Body of pancreas (tissue), 4 donors: ENCODE measurements around the gene VPS9D1. TPM values are rescaled to one million over a fixed set of nuclear protein-coding genes. Genes with fewer than 3 reads are reported as not detected.

Experiments
- ATAC-seq: fragments of 150-250 bp; one replicate; pipeline ENCODE4 v1.9.1; 2016
- DNase-seq, 4 donors: peaks; one replicate each; pipeline ENCODE4 v3.0.0-alpha.2; 2019
- H3K27ac ChIP-seq, 4 donors: fragments of 200-600 bp; sonication (generic); 1 replicate in 3 of 4; 2 replicates in 1 of 4; pipeline versions ENCODE4 v1.5.1 to v1.6.1; 2016 to 2019; ENCODE audit warnings: mild to moderate bottlenecking in 1 of 4, mixed read lengths in 1 of 4, moderate library complexity in 1 of 4
- H3K27me3 ChIP-seq, 2 donors: fragments of 200-600 bp; sonication (generic); one replicate each; pipeline ENCODE4 v1.6.0; 2016; ENCODE audit warnings: mild to moderate bottlenecking in 1 of 2
- H3K36me3 ChIP-seq, 2 donors: fragments of 200-600 bp; sonication (generic); replicated peaks in 1 of 2; 2 replicates each; pipeline ENCODE4 v1.5.1; 2016; ENCODE audit warnings: low read depth in 2 of 2; ENCODE audit not compliant: insufficient read depth in 1 of 2
- H3K4me1 ChIP-seq: fragments of 200-600 bp; sonication (generic); one replicate; pipeline ENCODE4 v1.6.0; 2016
- H3K4me3 ChIP-seq, 2 donors: fragments of 200-600 bp; sonication (generic); 1 replicate in 1 of 2; 2 replicates in 1 of 2; pipeline ENCODE4 v1.5.1; 2016 to 2019
- H3K9me3 ChIP-seq, 3 donors: fragments of 200-600 bp; sonication (generic); 1 replicate in 2 of 3; 2 replicates in 1 of 3; pipeline ENCODE4 v1.5.1; 2016
- POLR2A ChIP-seq, 3 donors: fragments of 450-650 bp; IDR thresholded peaks; one replicate each; pipeline ENCODE4 v1.6.1; 2016; ENCODE audit warnings: antibody characterized with exemption in 3 of 3, mild to moderate bottlenecking in 2 of 3
- WGBS, 2 donors: methylation state at CpG; one replicate each; pipeline ENCODE4 v1.1.5; 2017; 5-methylcytosine and 5-hydroxymethylcytosine counted together
- intact Hi-C: fragments of 100-400 bp; cut with DNase I; formaldehyde crosslinking; loops from one replicate; pipeline ENCODE4 v1.15.1; 2023
- total RNA-seq, 2 donors: library from RNA; depleted of rRNA; stranded (reverse); fragments of >200 nt; gene quantifications; one replicate each; pipeline ENCODE4 v1.1.0, GENCODE V29; 2016
- TF ChIP-seq, protein P1 (sequence below), 7 experiments: fragments of 450-650 bp in 4 of 7; fragments of 200-600 bp in 3 of 7; sonication (generic) in 3 of 7; IDR thresholded peaks; one replicate each; pipeline ENCODE4 v1.5.1; 2016 to 2019; ENCODE audit warnings: antibody characterized with exemption in 7 of 7

VPS9D1 gene
- total RNA-seq, 2 donors from 2014 or later = 3.6 to 24.7 TPM

DNA sequence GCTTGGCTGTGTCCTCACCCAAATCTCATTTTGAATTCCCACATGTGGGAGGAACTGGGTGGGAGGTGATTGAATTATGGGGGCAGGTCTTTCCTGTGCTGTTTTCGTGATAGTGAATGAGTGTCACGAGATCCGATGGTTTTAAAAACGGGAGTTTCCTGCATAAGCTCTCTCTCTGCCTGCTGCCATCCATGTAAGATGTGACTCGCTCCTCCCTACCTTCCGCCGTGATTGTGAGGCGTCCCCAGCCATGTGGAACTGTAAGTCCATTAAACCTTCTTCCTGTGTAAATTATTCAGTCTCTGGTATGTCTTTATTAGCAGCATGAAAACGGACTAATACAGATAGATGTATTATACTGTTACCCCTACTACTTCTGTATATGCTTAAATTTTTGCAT, 59.5 kb downstream of the VPS9D1 start:
- H3K27ac ChIP-seq = no peak overlapping the region

DNA sequence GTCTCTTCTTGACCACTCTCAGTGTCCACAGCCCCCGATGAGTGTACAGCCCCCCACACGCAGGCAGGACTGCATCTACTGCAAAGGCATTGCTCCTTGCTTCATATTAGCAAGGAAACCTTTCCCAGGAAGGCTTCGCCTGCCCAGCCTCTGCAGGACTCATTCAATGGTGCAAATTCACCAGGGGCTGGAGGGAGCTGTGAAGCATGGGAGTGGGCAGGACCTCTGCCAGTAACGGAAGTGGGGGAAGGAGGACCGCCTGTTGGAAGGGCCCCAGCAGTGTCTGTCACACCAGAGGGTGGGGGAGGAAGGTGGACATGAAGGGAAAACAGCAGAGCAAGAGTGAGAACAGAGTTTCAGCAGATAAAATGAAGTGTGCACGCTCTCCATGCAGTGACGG, 60.6 kb downstream of the VPS9D1 start:
- Histone ChIP-seq H3K9me3 (no peaks in the 10 kb centered on the region), H3K27ac (no peak overlapping the region), H3K36me3 (no peaks in the 10 kb centered on the region), H3K4me3 (no peak overlapping the region), H3K4me1 (peaks cover 27% of the 10 kb centered on the region), H3K27me3 (no peaks in the 10 kb centered on the region)
- intact Hi-C loops = no loop called here
- DNase-seq = no peak
- 87 to 94% methylated on average over 7 of the region's 7 CpGs for WGBS, 2 donors
- no peak for ATAC-seq
- no peak for TF ChIP-seq POLR2A (IDR thresholded peaks at IDR 0.05)
- TF ChIP-seq, protein P1, sequence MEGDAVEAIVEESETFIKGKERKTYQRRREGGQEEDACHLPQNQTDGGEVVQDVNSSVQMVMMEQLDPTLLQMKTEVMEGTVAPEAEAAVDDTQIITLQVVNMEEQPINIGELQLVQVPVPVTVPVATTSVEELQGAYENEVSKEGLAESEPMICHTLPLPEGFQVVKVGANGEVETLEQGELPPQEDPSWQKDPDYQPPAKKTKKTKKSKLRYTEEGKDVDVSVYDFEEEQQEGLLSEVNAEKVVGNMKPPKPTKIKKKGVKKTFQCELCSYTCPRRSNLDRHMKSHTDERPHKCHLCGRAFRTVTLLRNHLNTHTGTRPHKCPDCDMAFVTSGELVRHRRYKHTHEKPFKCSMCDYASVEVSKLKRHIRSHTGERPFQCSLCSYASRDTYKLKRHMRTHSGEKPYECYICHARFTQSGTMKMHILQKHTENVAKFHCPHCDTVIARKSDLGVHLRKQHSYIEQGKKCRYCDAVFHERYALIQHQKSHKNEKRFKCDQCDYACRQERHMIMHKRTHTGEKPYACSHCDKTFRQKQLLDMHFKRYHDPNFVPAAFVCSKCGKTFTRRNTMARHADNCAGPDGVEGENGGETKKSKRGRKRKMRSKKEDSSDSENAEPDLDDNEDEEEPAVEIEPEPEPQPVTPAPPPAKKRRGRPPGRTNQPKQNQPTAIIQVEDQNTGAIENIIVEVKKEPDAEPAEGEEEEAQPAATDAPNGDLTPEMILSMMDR (IDR thresholded peaks at IDR 0.05) = no peak

More for the DNA sequence above, 59.5 kb downstream of the VPS9D1 start:
- no peaks in the 10 kb centered on the region for H3K27me3 ChIP-seq
- ATAC-seq (no peak), DNase-seq (no peak)
- H3K4me1 ChIP-seq = peaks cover 20% of the 10 kb centered on the region
- H3K36me3 ChIP-seq = no peaks in the 10 kb centered on the region
- intact Hi-C loops = no loop called here
- TF ChIP-seq, protein P1 (IDR thresholded peaks at IDR 0.05) = no peak
- no peak for TF ChIP-seq POLR2A (IDR thresholded peaks at IDR 0.05)
- WGBS, 2 donors = 89 to 93% methylated on average over 9 of the region's 9 CpGs
- H3K9me3 ChIP-seq = no peaks in the 10 kb centered on the region
- no peak overlapping the region for H3K4me3 ChIP-seq

GRCh38 chr16:89658221-89658879, 62.3 kb downstream of the VPS9D1 start:
- Histone ChIP-seq H3K4me3 (peak overlapping the region; percentile 75 to 99), H3K27ac (peak overlapping the region in 3 of 4 donors; percentile 24 to 87 (median 85)), H3K4me1 (peaks cover 31% of the 10 kb centered on the region), H3K36me3 (no peaks in the 10 kb centered on the region), H3K9me3 (no peaks in the 10 kb centered on the region), H3K27me3 (no peaks in the 10 kb centered on the region)
- DNase-seq = no peak
- TF ChIP-seq POLR2A (IDR thresholded peaks at IDR 0.05) = no peak
- TF ChIP-seq, protein P1 (IDR thresholded peaks at IDR 0.05) = no peak
- intact Hi-C loops = no loop called here
- peak; percentile 5 for ATAC-seq
- 11 to 12% methylated on average over 25 to 27 of the region's 27 CpGs for WGBS, 2 donors

GRCh38 chr16:89657442-89658220, 63.1 kb downstream of the VPS9D1 start, which contains the start of the genes CHMP1A and SPATA33:
Gene CHMP1A, minus strand, starts transcription at chr16:89657708. Its CDS starts 120 bp downstream, at chr16:89657588.
Gene SPATA33, plus strand, starts transcription at chr16:89657836. Its CDS starts 76 bp downstream, at chr16:89657912.
- H3K4me1 ChIP-seq = peaks cover 31% of the 10 kb centered on the region
- peak within 1 kb of the TSS; percentile 75 to 99 for H3K4me3 ChIP-seq
- H3K9me3 ChIP-seq = no peaks in the 10 kb centered on the region
- H3K27me3 ChIP-seq = no peaks in the 10 kb centered on the region
- ATAC-seq (peak; percentile 96), DNase-seq (peak; percentile 90 to 94 (median 92))
- TF ChIP-seq, protein P1 (IDR thresholded peaks at IDR 0.05) = no peak
- TF ChIP-seq POLR2A (IDR thresholded peaks at IDR 0.05) = peak in 2 of 3 donors; percentile 73 to 79
- peak within 1 kb of the TSS; percentile 46 to 87 (median 72) for H3K27ac ChIP-seq
- H3K36me3 ChIP-seq = no peaks in the 10 kb centered on the region
- intact Hi-C loops = no loop called here
- WGBS, 2 donors = 0 to 1% methylated on average over 26 to 99 of the region's 99 CpGs

Other genes with a start within 250 kb of the VPS9D1 start
- 10 to 100 TPM; 52.1 to 97.9 TPM for gene ANKRD11, start 230.3 kb downstream of the VPS9D1 start, total RNA-seq
- 100 to 1,000 TPM; 107 to 152 TPM for gene SPG7, start 212.5 kb downstream of the VPS9D1 start, total RNA-seq
- 1,000 to 10,000 TPM; 3,820 to 5,570 TPM for gene RPL13, start 160.2 kb downstream of the VPS9D1 start, total RNA-seq
- gene CPNE7, start 145.1 kb downstream of the VPS9D1 start, total RNA-seq = 1 to 10 TPM in 1 of 2 donors, not detected in 1; 2.1 TPM
- gene DPEP1, start 107.3 kb downstream of the VPS9D1 start, total RNA-seq = 100 to 1,000 TPM; 116 to 147 TPM
- gene CHMP1A, start 63.2 kb downstream of the VPS9D1 start, total RNA-seq = 10 to 100 TPM; 37.6 to 65.9 TPM
- gene SPATA33, start 63.1 kb downstream of the VPS9D1 start, total RNA-seq = 1 to 10 TPM; 3.6 to 7.9 TPM
- 100 to 1,000 TPM in 1 of 2 donors, 10 to 100 TPM in 1; 47.5 to 105 TPM for gene CDK10, start 34.2 kb downstream of the VPS9D1 start, total RNA-seq
- gene SPATA2L, start 19.2 kb downstream of the VPS9D1 start, total RNA-seq = 10 to 100 TPM; 15.8 to 48.1 TPM
- gene ZNF276, start 639 bp upstream of the VPS9D1 start, total RNA-seq = 10 to 100 TPM; 20.8 to 41.2 TPM
- 1 to 10 TPM; 2.1 to 4.6 TPM for gene FANCA, start 95.7 kb upstream of the VPS9D1 start, total RNA-seq
- gene SPIRE2, start 107.6 kb upstream of the VPS9D1 start, total RNA-seq = 1 to 10 TPM; 7.3 to 7.6 TPM
- gene TCF25, start 152.7 kb upstream of the VPS9D1 start, total RNA-seq = 100 to 1,000 TPM in 1 of 2 donors, 10 to 100 TPM in 1; 74.2 to 258 TPM
- 1 to 10 TPM; 3.6 TPM for gene MC1R, start 198.0 kb upstream of the VPS9D1 start, total RNA-seq
- 1 to 10 TPM in 1 of 2 donors, not detected in 1; 2.9 TPM for gene TUBB3, start 202.4 kb upstream of the VPS9D1 start, total RNA-seq
- 10 to 100 TPM; 51.6 to 80.8 TPM for gene DEF8, start 227.9 kb upstream of the VPS9D1 start, total RNA-seq